Middle frontal gyrus (tissue), 1 donor: ENCODE measurements around the gene CEACAM18.
A peak's percentile ranks its signal among the peaks of the same experiment; 100 is the strongest.
"Not testable (repeated sequence)": the region's sequence is repeated elsewhere in the genome, so short reads cannot be mapped to it uniquely, and the experiment has no call there.

Experiments used
- DNase-seq: peaks from one replicate; pipeline ENCODE4 v3.0.0-alpha.2; 2015; ENCODE audit warnings: low spot score; ENCODE audit errors: extremely low spot score

The CEACAM18 gene

GRCh38 chr19:51491586-51491985 is 13.2 kb downstream of the CEACAM18 start:
- DNase-seq: no peak

GRCh38 chr19:51493776-51494175 is 15.4 kb downstream of the CEACAM18 start:
- no peak for DNase-seq

- no peak for DNase-seq
These were observed 19.3 kb downstream of the CEACAM18 start for GRCh38 chr19:51497666-51498065.

GRCh38 chr19:51500931-51501330 is 22.6 kb downstream of the CEACAM18 start:
- DNase-seq: not testable (repeated sequence)

GRCh38 chr19:51501594-51502263 is 23.4 kb downstream of the CEACAM18 start, which contains the start of gene SIGLEC12:
SIGLEC12 (minus strand) TSS chr19:51501800; CDS start chr19:51501733, 67 bp downstream.
- DNase-seq: no peak

GRCh38 chr19:51503286-51503817 is 25.0 kb downstream of the CEACAM18 start:
- no peak for DNase-seq

- DNase-seq: no peak
These were observed 25.6 kb downstream of the CEACAM18 start for GRCh38 chr19:51503896-51504295.

- no peak for DNase-seq
These were observed 27.6 kb downstream of the CEACAM18 start for GRCh38 chr19:51505904-51506303.

GRCh38 chr19:51507192-51507591 is 28.9 kb downstream of the CEACAM18 start:
- no peak for DNase-seq

- no peak for DNase-seq
These were observed 29.3 kb downstream of the CEACAM18 start for GRCh38 chr19:51507640-51508058.

- DNase-seq: no peak
These were observed 29.9 kb downstream of the CEACAM18 start for GRCh38 chr19:51508059-51508733.

GRCh38 chr19:51509823-51510660 is 31.7 kb downstream of the CEACAM18 start:
- DNase-seq: no peak

- DNase-seq: no peak
These were observed 33.0 kb downstream of the CEACAM18 start for GRCh38 chr19:51511353-51511752.

- DNase-seq: no peak
These were observed 35.6 kb downstream of the CEACAM18 start for GRCh38 chr19:51513968-51514367.

GRCh38 chr19:51514866-51515481 is 36.6 kb downstream of the CEACAM18 start:
- peak; percentile 13 for DNase-seq

GRCh38 chr19:51520728-51521127 is 42.4 kb downstream of the CEACAM18 start:
- DNase-seq: no peak

- no peak for DNase-seq
These were observed 43.0 kb downstream of the CEACAM18 start for GRCh38 chr19:51521357-51521756.

GRCh38 chr19:51521781-51522180 is 43.4 kb downstream of the CEACAM18 start:
- peak; percentile 12 for DNase-seq

- no peak for DNase-seq
These were observed 46.4 kb downstream of the CEACAM18 start for GRCh38 chr19:51524666-51525264.

GRCh38 chr19:51525651-51526050 is 47.3 kb downstream of the CEACAM18 start:
- DNase-seq: no peak

GRCh38 chr19:51529301-51529700 is 51.0 kb downstream of the CEACAM18 start:
- DNase-seq: no peak
